GM18498 (cell line): ENCODE data around the gene HHAT.
"Not testable (repeated sequence)": the region's sequence is repeated elsewhere in the genome, so short reads cannot be mapped to it uniquely, and the experiment has no call there.

Experiments used
- ATAC-seq: cut with Tn5 transposase; IDR thresholded peaks from one replicate; pipeline ENCODE4 v1.9.1; 2021; ENCODE audit warnings: mild to moderate bottlenecking, moderate library complexity; ENCODE audit not compliant: unreplicated experiment

The HHAT gene

DNA sequence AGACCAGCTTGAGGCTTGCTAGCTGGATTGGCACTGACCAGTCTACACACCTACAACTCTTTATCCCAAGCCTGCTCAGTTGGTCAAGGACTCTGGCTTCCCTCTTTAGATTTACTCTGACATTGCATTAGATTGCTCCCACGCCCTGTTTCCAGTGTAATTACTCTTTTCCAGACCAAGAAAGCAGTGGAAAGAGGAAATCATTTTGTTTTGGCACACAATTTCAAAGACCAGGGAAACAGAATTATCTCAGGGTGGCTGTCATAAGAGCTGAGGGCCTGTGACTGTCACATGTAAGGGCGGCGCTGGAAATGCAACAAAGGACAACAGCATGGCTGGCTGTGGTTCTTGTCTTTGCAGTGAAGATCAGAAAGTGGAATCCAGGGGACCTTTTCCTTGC is 302.7 kb downstream of the HHAT start:
- no peak for ATAC-seq

DNA sequence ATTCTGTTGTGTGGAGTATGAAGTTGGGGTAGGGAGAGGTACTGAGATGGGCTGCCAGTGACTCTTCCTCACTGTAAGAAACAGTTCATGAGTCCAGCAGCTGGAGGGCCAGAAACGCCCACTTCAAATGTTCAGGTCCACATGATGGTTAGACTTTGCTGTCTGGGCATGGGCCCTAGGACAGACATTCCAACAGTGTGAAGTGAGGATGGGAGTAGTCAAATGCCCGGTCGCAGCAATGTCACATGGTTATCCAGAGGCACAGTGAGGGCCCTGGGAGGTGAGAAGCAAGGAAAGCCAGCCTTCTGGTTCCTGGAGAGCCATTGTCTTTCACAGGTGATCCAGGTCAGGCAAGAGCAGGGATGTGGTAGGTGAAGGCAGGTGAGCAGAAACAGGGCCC is 304.4 kb downstream of the HHAT start:
- ATAC-seq: no peak

DNA sequence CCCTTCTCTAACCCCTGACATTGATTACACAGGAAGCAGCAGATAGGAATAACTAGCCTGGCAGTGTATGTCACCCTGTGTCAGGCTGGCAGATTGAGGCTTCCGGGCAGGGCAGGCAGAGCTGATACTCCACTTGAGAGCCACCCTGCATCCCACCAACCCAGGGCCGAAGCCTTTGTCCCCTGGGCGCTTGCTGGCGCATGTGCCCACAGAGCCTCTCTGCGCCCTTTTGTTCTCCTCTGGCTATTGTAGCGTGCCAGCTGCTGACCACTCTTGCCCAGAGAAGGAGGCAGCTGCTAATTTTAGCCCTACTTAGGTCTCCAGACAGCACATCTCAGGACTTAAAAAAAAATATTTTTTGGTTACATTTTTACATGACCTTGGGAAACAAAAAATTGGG is 304.9 kb downstream of the HHAT start:
- ATAC-seq: no peak

DNA sequence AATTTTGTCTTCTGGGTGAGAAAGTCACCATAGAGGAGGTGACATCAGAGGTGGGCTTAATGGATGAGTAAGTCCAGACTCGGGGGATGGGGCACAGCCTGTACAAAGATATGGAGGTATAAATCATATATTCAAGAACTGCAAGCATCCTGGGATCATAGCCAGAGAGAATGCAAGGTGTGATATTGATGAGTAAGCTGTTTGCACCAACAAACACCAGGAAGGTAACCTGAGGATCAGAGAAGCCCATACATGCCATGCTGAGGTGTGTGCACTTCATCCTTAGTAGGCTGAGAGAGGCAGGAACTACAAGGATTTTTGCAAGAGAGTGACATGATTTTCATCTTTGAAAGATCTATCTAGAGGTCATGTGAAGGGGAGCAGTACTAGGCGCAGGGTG is 306.4 kb downstream of the HHAT start:
- ATAC-seq: no peak

DNA sequence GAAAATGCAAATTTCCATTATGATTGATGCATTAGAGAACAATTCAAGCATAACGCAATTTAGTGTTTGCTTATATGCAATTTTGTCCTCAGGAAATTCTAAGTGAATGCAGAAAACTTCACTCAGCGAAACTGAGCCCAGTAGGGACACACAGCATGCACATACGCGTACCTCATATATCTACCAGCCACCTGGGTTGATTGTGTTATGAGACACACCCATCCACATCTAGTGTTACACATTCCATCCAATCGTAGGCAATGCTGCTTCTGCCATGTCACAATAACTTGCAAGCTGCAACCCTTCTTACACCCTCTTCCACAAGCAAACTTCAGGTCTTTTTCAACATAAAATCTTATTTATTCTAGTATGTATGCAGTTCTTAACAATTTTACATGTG is 312.9 kb downstream of the HHAT start:
- no peak for ATAC-seq

DNA sequence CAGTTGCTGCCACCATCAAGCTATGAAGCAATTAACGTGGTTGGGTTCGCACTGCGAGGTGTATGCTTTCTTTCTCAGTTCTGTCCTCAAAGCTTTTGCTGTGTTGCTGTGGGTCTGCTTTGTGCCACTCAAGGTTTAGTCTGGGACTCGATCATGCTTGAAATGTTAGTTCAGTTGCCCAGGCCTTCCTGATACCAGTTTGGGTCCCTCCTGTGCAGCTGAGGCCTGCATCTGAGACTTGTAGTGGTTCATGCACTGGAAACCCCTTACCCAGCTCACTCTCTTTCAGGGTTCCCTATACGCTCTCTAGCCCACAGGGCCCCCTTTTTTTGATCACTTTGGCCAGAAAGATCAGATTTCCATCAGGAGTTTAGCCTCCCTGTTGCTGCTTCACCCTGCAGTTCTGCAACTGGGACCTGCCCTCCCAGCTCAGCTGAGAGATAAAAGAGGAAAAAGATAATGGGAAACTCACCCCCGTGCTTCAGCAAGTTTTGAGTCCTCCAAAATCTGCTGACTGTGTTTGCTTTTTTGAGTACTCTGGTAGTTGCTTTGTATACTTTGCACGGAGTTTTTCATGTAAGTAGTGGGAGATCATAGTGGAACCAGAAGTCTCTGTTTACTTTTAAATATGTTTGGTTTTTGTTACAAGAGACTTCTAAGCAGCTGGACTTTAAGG is 317.0 kb downstream of the HHAT start:
- ATAC-seq: no peak

GRCh38 chr1:210646258-210646616 is 317.5 kb downstream of the HHAT start:
- no peak for ATAC-seq

GRCh38 chr1:210647406-210648333 is 319.0 kb downstream of the HHAT start:
- ATAC-seq: no peak

- no peak for ATAC-seq
These were observed 320.0 kb downstream of the HHAT start for GRCh38 chr1:210648588-210649269.

DNA sequence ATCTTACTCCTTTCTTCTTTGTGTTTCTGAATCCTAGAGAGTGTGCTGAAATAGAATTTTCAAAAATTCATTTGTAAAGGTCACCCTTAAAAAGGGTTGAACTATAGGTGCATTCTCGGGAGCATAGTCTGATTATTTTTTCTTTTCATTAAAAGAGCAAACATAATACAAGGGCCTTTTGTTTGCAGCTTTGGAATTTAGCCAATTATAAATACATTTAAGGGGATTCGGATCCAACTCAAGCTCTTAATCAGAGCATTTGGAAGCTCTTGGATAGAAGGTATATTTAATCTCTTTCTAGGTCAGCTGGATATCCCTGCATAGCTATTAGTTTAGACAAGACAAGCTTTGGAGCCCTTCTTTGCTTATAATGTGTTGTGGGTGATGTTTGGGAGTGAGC is 321.7 kb downstream of the HHAT start:
- no peak for ATAC-seq

DNA sequence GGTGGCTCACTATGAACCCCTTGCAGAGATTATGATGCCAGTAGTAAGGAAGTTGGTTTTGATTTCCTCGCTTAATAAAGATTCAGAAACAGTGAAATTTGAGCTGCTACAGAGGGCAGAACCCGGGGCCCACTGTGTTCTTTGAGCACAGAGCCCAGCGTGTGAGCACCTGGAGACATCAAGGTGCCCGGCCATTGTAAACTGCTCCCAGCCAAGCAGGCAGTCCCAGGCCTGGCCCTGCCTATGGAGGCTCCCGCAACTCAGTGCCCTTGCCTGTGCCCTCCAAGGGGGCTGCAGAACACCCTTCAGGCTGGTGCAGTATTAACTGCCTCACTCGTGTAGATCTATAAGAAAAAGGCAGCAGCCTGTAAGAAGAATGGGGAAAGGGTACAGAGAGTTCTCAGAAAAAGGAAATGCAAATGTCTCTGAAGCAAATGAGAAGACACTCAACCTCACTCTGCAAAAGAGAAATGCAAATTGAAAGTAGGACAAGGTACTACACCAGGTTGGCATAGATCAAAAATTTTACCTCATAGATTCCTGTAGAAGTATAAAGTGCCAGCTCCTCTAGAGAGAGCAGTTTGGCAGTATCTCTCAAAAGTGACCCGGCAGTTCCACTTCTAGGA is 323.7 kb downstream of the HHAT start:
- ATAC-seq: no peak

DNA sequence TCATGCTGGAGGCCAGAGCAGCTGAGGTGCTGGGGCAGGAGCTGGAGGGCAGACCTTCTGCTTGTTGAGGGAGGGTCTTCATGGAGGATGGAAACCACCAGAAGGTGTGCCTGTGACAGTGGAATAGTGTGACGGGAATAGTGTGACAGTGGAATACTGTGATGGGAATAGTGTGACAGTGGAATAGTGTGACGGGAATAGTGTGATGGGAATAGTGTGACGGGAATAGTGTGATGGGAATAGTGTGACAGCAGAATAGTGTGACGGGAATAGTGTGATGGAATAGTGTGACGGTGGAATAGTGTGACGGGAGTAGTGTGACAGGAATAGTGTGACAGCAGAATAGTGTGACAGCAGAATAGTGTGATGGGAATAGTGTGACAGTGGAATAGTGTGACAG is 325.1 kb downstream of the HHAT start:
- no peak for ATAC-seq

DNA sequence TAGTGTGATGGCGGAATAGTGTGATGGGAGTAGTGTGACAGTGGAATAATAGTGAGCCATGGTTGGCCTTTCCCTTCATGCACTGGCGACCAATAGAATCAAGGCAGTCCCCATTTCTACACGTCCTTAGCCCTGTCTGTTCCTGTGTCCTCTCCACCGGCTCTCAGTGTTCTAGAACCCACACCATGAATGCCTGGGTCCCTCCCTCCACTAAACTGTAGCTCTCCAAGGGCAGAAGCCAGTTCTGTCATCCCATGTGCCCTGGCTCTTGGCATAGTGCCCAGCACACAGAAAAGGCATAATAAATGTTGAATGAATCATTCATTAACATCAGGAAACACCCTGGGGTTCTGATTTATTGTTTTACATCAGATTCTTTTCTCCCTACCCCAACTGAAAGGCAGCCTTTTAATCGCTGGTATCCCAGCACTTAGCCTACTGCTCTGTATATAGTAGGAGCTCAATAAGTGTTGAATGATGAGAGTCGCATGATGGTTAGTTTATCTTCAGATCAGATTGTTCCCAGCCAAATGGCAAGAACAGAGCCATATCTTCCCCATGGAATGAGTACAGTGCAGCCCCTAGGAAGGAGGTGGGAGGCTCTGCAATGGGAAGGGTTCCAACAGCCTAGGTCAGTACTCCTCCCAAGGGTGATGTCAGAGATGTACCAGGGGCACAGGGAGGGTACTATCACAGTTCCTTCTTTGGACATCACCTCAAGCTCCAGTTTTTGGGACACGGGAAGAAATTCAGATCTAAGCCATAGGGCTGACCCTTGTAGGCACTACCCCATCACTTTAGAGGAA is 325.7 kb downstream of the HHAT start:
- no peak for ATAC-seq

DNA sequence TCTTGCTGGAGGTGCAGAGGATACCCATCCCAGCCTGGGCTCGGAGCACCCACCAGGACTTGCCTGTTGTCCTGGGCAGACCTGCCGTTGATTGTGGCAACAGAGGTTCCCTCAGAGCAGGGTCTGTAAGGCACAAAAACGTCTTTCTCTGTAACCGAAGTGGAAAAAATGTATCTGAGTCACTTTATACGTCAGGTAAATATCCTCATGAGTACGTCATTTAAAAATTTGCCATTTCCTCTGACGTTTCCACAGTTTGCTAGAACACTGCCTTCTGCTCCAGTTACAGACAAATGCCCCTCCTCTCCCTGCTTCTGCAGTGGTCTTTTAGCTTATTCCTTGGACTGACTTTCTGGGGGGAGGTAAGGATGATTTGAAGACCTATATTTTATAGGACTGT is 326.8 kb downstream of the HHAT start:
- ATAC-seq: no peak

GRCh38 chr1:210657806-210658205 is 329.1 kb downstream of the HHAT start:
- ATAC-seq: no peak

DNA sequence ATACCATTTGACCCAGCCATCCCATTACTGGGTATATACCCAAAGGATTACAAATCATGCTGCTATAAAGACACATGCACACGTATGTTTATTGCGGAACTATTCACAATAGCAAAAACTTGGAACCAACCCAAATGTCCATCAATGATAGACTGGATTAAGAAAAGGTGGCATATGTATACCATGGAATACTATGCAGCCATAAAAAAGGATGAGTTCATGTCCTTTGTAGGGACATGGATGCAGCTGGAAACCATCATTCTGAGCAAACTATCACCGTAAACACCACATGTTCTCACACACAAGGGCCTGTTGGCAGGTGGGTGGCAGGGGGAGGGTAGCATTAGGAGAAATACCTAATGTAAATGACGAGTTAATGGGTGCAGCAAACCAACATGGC is 332.8 kb downstream of the HHAT start:
- ATAC-seq: not testable (repeated sequence)

- no peak for ATAC-seq
These were observed 333.8 kb downstream of the HHAT start for GRCh38 chr1:210662291-210663050.

GRCh38 chr1:210663730-210664573 is 335.2 kb downstream of the HHAT start:
- ATAC-seq: no peak

- no peak for ATAC-seq
These were observed 341.2 kb downstream of the HHAT start for GRCh38 chr1:210669951-210670350.
